Loucy (cell line): ENCODE results near the gene DSC1.

Experiments
- H2AFZ ChIP-seq: fragments of 200-600 bp; sonication (generic); 2 replicates; pipeline ENCODE4 v1.6.0; 2016; ENCODE audit warnings: antibody characterized with exemption, mild to moderate bottlenecking, low read length, moderate library complexity
- H3F3A ChIP-seq: fragments of 200-600 bp; 2 replicates; pipeline ENCODE4 v1.6.0; 2016; ENCODE audit warnings: antibody characterized with exemption, low read depth, mild to moderate bottlenecking
- H3K27me3 ChIP-seq: fragments of 200-600 bp; sonication (generic); 2 replicates; pipeline ENCODE4 v1.6.1; 2014; ENCODE audit warnings: low read length, mild to moderate bottlenecking; ENCODE audit not compliant: insufficient read depth, poor library complexity, severe bottlenecking
- H3K36me3 ChIP-seq: fragments of 200-600 bp; sonication (generic); 2 replicates; pipeline ENCODE4 v1.6.1; 2016; ENCODE audit warnings: low read length; ENCODE audit not compliant: insufficient read depth
- H3K4me1 ChIP-seq: fragments of 200-600 bp; sonication (generic); 2 replicates; pipeline ENCODE4 v1.5.1; 2014; ENCODE audit warnings: low read length, mild to moderate bottlenecking; ENCODE audit not compliant: insufficient read depth, poor library complexity, severe bottlenecking
- H3K4me2 ChIP-seq: fragments of 200-600 bp; sonication (generic); 2 replicates; pipeline ENCODE4 v1.6.0; 2014; ENCODE audit warnings: antibody characterized with exemption, low read length, low read depth, mild to moderate bottlenecking; ENCODE audit not compliant: poor library complexity, severe bottlenecking
- H3K4me3 ChIP-seq: fragments of 200-600 bp; sonication (generic); 2 replicates; pipeline ENCODE4 v1.5.1; 2014; ENCODE audit warnings: low read length, mild to moderate bottlenecking, mixed read lengths; ENCODE audit not compliant: poor library complexity, severe bottlenecking
- H3K79me2 ChIP-seq: fragments of 200-600 bp; sonication (generic); 2 replicates; pipeline ENCODE4 v1.6.1; 2014; ENCODE audit warnings: low read length; ENCODE audit not compliant: insufficient read depth
- H3K9ac ChIP-seq: fragments of 200-600 bp; sonication (generic); 2 replicates; pipeline ENCODE4 v1.6.0; 2014; ENCODE audit warnings: mild to moderate bottlenecking, low read depth, low read length, moderate library complexity; ENCODE audit not compliant: poor library complexity, severe bottlenecking
- H3K9me2 ChIP-seq: fragments of 200-600 bp; sonication (generic); replicated peaks from 2 replicates; pipeline ENCODE4 v1.6.1; 2016; ENCODE audit warnings: low read depth, low read length, mixed read lengths
- H3K9me3 ChIP-seq: fragments of 200-600 bp; sonication (generic); 2 replicates; pipeline ENCODE4 v1.6.1; 2014; ENCODE audit warnings: mild to moderate bottlenecking, antibody characterized with exemption, low read length, low read depth; ENCODE audit not compliant: insufficient read depth
- H4K20me1 ChIP-seq: fragments of 200-600 bp; sonication (generic); 2 replicates; pipeline ENCODE4 v1.6.0; 2014; ENCODE audit warnings: antibody characterized with exemption, low read length, mild to moderate bottlenecking; ENCODE audit not compliant: insufficient read depth, poor library complexity, severe bottlenecking
- CTCF ChIP-seq: fragments of 200-600 bp; sonication (generic); conservative IDR thresholded peaks from 2 replicates; pipeline ENCODE4 v1.5.1; 2014; ENCODE audit warnings: mild to moderate bottlenecking, antibody characterized with exemption, low read length
- EZH2phosphoT487 ChIP-seq: fragments of 200-600 bp; IDR thresholded peaks from 2 replicates; pipeline ENCODE4 v1.6.1; 2018; ENCODE audit warnings: antibody characterized with exemption, mild to moderate bottlenecking, moderate library complexity, borderline replicate concordance

Gene DSC1

GRCh38 chr18:31091350-31091749 is 71.3 kb downstream of the DSC1 start:
- no peaks in the 10 kb centered on the region for H3K36me3 ChIP-seq
- TF ChIP-seq EZH2phosphoT487: no peak
- TF ChIP-seq CTCF: no peak
- no peaks in the 10 kb centered on the region for H4K20me1 ChIP-seq
- no peak overlapping the region for H3K4me3 ChIP-seq
- no peaks in the 10 kb centered on the region for H3K79me2 ChIP-seq
- no peak overlapping the region for H3K9ac ChIP-seq
- H3K27me3 ChIP-seq: no peaks in the 10 kb centered on the region
- no peaks in the 10 kb centered on the region for H3K9me2 ChIP-seq
- H2AFZ ChIP-seq: no peak overlapping the region
- H3K4me2 ChIP-seq: no peak overlapping the region
- H3F3A ChIP-seq: no peaks in the 10 kb centered on the region
- no peaks in the 10 kb centered on the region for H3K4me1 ChIP-seq
- H3K9me3 ChIP-seq: no peaks in the 10 kb centered on the region

- H3K9ac ChIP-seq: no peak overlapping the region
- no peaks in the 10 kb centered on the region for H3K9me2 ChIP-seq
- H3K79me2 ChIP-seq: no peaks in the 10 kb centered on the region
- H4K20me1 ChIP-seq: no peaks in the 10 kb centered on the region
- no peak overlapping the region for H3K4me3 ChIP-seq
- no peaks in the 10 kb centered on the region for H3K27me3 ChIP-seq
- H3K36me3 ChIP-seq: no peaks in the 10 kb centered on the region
- no peaks in the 10 kb centered on the region for H3K9me3 ChIP-seq
- H3K4me1 ChIP-seq: no peaks in the 10 kb centered on the region
- TF ChIP-seq CTCF (no peak), EZH2phosphoT487 (no peak)
- no peak overlapping the region for H3K4me2 ChIP-seq
- H2AFZ ChIP-seq: no peak overlapping the region
- no peaks in the 10 kb centered on the region for H3F3A ChIP-seq
These were observed 74.1 kb downstream of the DSC1 start for GRCh38 chr18:31088532-31088931.

- Histone ChIP-seq H2AFZ (no peak overlapping the region), H3K4me3 (no peak overlapping the region), H3K36me3 (no peaks in the 10 kb centered on the region), H4K20me1 (no peaks in the 10 kb centered on the region), H3K79me2 (no peaks in the 10 kb centered on the region), H3K27me3 (no peaks in the 10 kb centered on the region), H3K9me3 (no peaks in the 10 kb centered on the region), H3F3A (no peaks in the 10 kb centered on the region), H3K4me1 (no peaks in the 10 kb centered on the region), H3K4me2 (no peak overlapping the region), H3K9me2 (no peaks in the 10 kb centered on the region), H3K9ac (no peak overlapping the region)
- TF ChIP-seq CTCF (no peak), EZH2phosphoT487 (no peak)
These were observed 82.7 kb downstream of the DSC1 start for GRCh38 chr18:31079973-31080372.
